Esophagus mucosa (tissue), 1 donor: ENCODE measurements around the gene GABRA1. TPM values are rescaled to one million over a fixed set of nuclear protein-coding genes. Genes with fewer than 3 reads are reported as not detected.

ENCODE experiments used
- ATAC-seq: fragments of 200-7000 bp; cut with Tn5 transposase; one replicate; pipeline ENCODE4 v1.9.1; 2020
- total RNA-seq: library from RNA; stranded (reverse); gene quantifications from one replicate; pipeline ENCODE4 v1.2.4, GENCODE V29; 2023
- donor health status: DM: yes; HTN: yes; CAD: no.

Gene GABRA1
- total RNA-seq, result not detected

DNA sequence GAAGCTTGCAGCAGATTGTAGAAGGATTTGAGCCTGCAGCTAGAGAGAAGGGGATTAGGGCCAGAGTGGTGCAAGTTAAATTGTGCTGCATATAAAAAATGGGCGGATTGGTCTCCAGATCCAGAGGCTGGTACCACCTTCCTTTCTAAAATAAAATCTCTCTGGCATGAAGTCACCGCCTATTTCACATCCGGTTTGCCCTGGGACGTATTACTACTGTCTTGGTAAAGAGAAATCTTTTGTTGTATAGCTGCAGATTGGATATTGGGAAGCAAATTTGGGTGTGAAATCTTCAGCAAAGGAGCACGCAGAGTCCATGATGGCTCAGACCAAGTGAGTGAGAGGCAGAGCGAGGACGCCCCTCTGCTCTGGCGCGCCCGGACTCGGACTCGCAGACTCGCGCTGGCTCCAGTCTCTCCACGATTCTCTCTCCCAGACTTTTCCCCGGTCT, at the start of gene GABRA1:
TSS of gene GABRA1 (plus strand) at position 180 of the 451 bp plus-strand sequence. CDS start 2,691 bp downstream, outside the sequence.
- no peak for ATAC-seq

DNA sequence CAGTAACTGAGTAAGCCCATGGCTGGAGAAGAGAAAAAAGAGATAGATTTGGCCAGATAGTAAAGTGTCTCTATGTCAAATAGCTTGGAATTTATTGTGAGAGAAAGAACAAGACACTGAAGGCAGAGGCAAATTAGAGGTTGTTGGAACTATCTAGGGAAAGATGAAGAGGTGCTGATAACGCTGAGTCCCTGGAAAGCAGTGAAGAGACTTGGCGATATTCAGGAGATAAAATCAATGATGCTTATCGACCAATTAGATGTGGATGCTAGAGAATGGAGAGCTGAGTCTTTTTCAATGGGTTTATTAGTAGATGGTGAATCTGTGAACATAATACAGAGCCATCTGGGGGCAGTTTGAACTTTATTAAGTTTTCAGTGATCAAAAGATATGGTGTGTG, 48.6 kb upstream of the GABRA1 start:
- ATAC-seq, result no peak

DNA sequence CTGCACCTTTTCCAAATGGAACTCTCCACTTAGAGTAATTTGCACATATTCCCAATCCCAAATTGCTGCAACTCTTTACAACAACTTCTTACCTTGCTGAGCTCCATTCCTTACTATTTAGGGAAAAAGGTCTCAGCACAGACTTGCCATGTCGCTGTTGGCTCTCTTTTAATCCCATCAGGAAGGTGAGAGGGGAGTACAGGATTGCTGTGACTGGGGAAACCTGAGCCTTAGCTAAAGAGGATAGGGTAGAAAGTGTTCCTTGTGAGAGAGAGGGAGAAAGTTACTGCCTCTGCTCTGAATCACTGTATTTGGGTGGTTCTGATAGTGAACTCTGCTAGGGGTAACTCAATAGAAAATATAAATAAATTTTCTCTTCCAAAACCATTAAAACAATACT, 43.7 kb upstream of the GABRA1 start:
- no peak for ATAC-seq

DNA sequence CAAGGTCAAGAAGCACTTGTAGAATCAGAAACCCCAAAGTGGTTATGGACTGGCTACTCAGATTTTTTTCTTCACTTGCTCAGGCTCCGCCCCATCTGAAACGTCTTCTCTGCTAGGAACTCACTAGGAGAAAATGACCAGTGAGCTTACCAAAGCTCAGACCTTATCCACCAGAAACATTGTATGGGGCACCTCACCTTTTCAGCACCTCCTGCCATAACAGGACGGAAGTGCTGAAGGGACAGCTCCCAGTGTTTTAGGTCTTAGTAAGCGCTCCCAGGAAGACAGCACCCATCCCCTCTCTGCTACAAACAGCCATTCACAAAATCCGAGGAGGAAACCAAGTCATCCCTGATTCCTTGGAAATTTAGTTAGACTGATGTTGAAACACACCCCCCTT, 1.2 kb upstream of the GABRA1 start:
- no peak for ATAC-seq

DNA sequence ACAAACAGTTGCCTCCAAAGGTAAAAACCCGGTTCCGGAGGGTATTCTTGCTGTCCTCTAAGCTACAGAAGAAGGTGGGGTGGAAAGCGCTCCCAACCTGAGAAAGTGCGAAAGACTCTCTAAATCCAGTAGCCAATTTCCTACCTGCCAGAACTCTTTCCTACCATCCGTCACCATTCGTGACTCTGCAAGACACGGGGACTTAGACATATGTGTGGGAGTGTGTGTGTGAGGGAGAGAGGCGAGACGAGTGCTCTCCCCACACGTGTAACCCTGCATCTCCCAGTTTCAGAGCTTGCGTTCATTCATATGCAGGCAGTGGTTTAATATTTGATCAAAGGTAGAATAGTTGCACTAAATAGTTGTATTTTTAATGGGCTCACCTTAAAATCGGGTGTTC, 473 bp upstream of the GABRA1 start:
- no peak for ATAC-seq

DNA sequence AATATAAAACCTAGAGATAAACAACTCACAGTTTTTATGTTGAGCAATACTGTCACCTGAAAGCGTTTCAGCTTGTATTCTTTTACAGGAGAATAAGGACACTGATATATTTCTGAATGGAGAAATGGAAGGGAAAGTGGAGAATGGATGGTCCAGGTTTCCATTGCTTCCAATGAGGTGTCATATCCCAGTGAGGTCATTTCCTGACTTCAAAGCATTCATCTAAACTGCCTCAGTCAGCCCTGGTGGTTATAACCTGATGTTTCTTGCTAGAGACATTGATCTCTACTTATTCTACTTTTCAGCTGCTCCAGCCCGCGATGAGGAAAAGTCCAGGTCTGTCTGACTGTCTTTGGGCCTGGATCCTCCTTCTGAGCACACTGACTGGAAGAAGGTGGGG, 2.6 kb downstream of the GABRA1 start:
- no peak for ATAC-seq

DNA sequence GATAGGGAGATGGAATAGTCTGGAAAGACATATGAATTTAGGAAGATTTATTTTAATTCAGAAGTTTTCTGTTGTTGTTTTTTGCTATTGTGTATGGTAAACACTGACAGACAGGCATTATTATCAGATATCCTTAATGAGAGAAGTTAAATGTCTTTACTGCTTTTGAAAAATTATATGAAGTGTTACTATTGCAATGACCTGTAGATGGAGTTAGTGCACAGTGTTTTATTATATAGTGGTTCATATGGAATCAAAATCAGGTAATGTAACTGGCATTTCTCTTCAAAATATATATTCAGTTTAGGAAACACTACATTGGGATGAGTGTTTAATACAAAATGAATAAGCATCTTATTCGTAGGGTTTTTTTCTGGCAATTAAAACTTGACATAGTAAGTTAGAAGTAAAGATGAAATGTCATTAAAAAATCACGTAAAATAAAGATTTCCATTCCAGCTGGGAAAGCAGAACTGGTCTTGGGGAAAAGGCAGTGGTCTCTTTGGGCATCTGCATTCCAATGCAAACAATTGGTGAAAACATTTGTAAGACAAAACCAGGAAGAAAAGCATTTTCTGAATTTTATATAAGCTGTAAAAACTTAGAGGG, 3.9 kb downstream of the GABRA1 start:
- ATAC-seq, result no peak

DNA sequence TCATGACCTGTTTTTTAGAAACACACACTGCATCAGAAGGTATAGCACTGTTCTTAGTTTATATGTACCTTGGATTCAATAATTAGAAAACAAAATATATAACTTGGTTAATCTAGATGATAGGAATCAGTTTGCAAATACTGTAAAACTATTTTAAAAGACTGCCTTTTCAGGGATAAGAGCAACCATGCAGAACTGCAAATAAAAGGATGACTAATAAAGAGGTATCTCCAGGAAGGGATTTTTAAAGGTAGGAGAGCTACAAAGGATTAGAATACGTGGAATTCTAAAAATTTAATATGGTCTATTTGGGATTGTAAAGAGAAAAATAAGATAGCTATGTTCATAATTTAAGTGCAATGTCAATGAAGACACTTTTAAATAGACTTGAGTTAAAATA, 9.4 kb downstream of the GABRA1 start:
- no peak for ATAC-seq

DNA sequence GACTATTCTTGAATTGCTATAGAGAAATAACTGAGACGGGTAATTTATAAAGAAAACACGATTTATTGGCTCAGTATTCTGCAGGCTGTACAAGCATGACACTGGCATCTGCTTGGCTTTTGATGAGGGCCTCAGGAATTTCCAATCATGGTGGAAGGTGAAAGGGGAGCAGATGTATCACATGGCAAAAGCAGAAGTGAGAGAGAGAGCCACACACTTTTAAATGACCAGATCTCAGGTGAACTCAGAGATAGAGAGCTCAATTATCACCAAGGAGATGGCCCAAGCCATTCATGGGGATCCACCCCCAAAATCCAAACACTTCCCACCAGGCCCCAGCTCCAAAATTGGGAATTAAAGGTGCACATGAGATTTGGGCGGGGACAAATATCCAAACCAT, 15.3 kb downstream of the GABRA1 start:
- no peak for ATAC-seq

DNA sequence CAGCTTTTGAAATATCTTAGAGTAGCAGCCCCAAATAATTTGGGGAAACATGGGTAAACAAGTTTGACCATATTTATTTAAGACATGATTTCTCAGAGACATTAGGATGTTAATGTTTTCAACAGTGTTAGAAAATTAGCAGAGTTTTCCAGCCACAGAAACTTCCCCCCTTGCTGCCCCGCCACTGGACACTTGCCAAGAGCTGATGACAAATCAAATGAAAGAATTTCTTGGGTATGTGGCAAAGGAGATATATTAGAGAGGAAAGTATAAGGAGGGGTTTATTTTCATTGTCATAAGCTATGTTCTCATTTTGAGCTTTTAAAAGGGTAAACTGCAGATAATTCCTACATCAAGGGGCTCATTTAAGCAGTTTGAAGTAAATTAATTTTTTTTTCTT, 15.9 kb downstream of the GABRA1 start:
- ATAC-seq, result no peak

DNA sequence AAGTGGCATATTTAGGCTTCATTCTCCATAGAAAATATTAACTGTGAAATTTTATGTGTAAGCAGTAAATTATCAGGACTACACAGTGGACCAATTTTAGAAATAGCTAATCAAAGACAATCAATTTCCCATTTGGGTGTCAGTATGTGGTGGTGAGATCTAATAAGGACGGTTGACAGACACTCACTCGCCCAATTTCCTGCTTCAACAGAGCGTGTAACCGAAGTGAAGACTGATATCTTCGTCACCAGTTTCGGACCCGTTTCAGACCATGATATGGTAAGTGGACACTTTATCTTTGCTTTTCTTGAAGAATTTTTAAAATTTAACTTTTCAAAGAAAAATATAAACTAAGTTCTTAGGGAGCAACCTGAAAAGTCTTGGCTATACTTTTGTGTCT, 17.6 kb downstream of the GABRA1 start:
- no peak for ATAC-seq

DNA sequence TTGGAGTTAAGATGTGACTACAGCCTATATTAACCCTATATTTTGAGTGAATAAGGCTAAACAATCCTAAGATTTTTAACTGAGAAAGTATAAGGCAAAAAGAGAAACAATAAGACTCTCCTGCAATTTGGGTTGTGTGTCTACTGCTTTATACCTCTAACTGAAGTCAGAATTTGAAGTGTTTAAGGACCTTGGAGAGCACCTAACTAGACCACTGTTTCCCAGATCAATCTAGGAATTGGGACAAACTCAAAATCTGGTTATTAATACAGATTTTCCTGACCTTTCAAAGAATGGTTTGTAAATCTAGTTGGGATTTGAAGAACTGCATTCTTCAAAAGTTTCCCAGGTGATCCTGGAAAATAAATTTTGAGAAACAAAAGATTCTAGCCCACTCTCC, 42.1 kb downstream of the GABRA1 start:
- no peak for ATAC-seq

DNA sequence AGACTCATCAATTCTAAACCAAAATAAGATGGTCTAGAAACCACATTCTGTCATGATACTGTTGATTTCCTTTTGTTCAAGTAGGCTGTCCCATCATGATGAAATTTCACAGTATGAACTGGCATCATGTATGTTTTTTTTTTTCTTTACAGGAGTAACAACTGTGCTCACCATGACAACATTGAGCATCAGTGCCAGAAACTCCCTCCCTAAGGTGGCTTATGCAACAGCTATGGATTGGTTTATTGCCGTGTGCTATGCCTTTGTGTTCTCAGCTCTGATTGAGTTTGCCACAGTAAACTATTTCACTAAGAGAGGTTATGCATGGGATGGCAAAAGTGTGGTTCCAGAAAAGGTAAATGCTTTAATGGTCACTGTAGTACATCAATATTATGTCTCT, 47.6 kb downstream of the GABRA1 start:
- no peak for ATAC-seq

DNA sequence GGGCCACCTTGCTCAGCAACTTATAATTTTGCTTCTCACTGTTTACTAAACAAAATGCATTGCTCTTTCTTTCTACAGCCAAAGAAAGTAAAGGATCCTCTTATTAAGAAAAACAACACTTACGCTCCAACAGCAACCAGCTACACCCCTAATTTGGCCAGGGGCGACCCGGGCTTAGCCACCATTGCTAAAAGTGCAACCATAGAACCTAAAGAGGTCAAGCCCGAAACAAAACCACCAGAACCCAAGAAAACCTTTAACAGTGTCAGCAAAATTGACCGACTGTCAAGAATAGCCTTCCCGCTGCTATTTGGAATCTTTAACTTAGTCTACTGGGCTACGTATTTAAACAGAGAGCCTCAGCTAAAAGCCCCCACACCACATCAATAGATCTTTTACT, 49.1 kb downstream of the GABRA1 start:
- ATAC-seq, result no peak

DNA sequence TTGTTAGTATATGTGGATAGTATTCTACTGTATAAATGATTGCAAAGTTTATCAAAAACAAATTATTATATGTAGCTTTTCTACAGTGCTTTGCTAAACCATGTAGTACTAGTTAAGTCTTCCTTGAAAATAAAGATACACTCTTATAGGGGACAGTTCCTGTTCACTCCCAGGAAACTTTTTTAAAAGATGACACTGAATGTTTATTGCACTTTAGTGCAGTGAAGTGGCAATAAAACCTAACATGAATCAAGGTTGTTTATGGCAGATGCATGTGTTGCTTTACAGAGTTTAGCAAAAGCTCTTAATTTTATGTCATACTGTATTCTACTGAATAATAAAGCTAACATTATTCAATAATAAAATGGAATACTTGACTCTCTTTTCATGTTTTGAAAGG, 51.7 kb downstream of the GABRA1 start:
- no peak for ATAC-seq

DNA sequence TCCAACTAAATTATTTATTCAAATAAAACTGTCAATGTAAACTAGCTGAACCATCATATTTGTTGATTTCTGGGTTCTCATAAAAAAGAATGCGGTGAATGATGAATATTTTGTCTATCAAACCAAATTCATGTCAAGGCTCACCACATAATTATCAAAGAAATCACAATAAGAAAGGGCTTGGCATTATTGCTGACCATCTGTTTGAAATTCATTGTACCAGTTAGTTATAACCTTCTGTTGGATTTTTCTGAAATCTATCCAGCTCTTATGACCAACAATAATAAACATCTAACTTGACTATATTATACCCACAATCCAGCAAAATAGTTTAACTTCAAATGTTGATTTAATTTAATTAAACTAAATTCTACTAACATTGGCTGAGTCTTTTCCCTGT, 53.1 kb downstream of the GABRA1 start:
- no peak for ATAC-seq

DNA sequence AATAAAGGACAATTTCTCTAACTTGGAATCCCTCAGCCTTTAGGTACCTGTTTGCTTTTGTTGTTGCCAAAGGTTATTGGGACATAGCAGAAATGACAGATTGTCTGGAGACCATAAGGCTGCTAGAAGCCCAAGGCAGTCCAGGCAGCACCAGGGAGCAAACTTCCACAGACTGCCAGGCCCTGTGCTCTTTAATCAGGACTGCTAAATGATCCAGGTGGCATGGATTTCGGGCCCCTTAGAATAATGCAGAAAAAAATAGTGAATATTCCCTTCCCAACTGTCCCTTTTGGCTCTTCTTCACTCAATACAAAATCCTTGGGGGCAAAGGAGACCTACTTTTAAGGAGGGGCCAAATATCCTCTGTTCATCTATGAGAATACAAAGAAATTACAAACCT, 73.9 kb downstream of the GABRA1 start:
- ATAC-seq, result no peak

DNA sequence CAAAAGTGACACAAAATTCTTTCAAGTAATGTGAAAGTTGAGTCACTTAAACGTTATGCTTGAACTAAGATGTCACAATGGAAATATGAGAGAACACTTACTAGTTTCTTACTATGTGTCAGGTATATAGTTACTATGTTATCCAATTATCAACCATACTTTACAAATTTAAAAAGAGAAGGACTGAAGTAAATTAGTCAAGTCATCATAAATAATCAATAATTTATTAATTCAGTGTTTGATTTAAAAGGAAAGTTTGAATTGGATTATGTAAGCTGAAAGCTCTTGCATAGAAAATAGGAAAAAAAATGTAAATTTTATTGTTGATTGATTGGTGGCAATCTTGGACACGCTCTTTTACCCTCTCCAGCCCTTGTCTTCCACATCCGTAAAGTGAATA, 76.3 kb downstream of the GABRA1 start:
- no peak for ATAC-seq

DNA sequence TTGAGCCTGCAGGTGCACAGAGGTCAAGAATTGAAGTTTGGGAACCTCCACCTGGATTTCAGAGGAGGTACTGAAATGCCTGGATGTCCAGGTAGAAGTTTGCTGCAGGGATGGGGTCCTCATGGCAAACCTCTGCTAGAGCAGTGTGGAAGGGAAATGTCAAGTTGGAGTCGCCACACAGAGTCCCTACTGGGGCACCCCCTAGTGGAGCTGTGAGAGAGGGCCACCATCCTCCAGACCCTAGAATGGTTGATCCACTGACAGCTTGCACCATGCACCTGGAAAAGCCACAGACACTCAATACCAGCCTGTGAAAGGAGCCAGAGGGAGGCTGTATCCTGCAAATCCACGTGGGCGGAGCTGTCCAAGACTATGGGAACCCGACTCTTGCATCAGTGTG, 78.0 kb downstream of the GABRA1 start:
- no peak for ATAC-seq

DNA sequence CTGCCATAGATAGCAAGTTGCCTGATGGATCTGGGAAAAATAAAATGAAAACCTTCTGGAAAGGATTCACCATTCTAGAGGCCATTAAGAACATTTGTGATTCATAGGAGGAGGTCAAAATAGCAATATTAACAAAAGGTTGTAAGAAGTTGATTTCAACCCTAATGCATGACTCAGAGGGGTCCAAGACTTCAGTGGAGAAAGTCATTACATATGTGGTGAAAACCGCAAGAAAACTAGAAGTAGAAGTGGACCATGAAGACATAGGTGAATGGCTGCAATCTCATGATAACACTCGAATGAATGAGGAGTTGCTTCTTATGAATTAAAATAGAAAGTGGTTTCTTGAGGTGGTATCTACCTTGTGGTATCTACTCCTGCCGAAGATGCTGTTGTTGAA, 86.6 kb downstream of the GABRA1 start:
- no peak for ATAC-seq

DNA sequence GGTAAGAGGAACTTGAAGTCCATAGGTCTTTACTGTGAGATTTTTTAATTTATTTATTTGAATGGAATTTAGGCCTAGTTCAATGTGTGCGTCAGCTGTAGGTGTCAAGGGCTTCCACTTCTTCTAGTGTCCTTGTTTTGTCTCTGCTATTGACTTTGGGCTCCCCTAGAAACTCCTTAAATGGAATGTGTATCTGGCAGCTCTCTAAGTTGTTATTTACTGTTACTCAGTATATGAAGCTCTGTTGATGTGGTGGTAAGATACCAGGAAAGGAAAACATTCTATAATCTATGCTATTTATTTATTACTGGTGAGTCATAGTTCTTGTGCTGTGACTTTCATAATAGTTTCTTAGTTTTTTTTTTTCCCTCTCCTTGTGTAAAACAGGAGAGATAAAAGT, 97.1 kb downstream of the GABRA1 start:
- no peak for ATAC-seq

DNA sequence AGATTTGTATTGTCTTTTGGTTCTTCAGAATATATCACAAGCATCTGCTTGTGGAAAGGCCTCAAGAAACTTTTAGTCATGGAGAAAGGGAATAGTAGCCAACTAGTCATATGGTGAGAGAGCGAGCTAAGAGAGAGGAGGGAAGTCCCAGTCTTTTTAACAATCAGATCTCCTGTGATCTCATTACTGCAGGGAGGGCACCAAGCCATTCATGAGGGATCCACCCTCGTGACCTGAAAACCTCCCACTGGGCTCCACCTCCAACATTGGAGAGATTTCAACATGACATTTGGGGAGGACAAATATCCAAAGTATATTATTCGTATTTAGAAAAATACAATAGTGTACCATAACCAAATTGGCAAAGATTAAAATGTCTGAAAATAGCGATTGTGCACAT, 99.0 kb downstream of the GABRA1 start:
- no peak for ATAC-seq
